ENCODE measurements around the gene COL11A2.

Gene COL11A2

DNA sequence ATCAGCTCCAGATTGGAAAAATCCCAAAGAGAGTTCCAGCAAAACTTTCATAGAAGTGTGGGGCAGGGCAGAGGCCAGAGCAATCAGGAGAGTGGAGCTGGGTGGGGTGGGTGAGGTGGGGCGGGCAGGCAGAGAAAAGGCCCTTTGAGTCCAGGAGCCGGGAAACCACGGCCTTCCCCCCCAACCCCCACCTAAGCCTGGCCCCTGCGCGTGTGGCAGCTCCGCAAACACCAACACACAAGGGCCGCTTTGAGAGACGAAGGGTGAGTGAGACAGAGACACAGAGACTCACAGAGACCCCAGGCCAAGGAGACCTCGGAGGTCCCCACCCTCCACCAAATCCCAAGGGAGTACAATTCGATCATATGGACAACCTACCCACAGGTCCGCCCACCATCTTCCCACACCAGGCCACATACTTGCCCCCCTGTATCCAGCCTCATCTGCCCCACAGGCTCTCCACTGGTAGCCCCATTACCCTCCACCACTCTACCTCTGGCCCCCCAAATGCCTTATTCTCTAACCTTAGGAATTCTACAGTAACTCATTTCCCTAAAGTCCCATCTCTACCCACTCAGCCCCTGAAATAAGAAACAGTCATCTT is 1.7 kb downstream of the COL11A2 start:
- no peak for TF ChIP-seq GATA3 (IDR thresholded peaks at IDR 0.05; ENCODE audit: low read depth, low read length)
- no peak for TF ChIP-seq GATA2 (IDR thresholded peaks at IDR 0.05; ENCODE audit: low read depth, low read length)

DNA sequence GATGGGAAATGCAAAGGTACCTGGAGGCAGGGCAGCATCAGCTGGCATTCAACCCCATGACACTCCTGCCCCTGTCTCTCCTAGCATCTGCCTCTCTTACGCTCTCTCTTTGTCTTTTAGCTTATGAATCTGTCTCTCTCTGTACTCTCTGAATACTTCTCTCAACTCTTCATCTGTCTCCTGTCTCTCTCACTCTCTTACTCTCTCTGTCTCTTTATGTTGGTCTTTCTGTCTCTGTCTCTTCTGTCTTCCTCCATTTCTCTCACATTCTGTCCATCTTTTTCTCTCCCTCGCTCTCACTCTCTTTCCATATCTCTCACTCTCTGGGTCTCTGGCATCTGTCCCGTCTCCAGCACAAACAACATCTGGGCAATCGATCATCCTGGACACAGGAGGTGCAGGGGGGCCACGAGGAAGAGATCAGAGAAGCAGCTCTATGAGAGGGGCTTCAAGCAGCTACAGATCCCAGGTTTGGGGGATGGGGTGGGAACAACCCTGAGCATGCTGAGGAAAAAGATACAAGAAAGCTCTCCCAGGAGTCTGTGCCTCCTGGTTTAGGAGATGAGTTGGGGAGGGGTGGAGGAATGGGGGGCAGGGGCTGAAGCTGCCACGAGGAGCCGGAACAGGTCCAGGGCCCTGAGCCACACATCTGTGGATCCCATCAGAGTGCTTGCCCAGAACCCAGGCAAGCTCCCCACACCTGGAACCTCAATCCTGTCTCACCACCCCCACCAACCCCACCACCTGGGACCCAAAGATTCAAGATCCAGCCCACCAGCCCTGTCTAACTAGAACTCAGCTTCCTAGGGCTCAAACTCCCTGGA is 2.4 kb downstream of the COL11A2 start:
- TF ChIP-seq GATA3 (IDR thresholded peaks at IDR 0.05; ENCODE audit: low read depth, low read length) (no peak), GATA2 (IDR thresholded peaks at IDR 0.05; ENCODE audit: low read depth, low read length) (no peak)

DNA sequence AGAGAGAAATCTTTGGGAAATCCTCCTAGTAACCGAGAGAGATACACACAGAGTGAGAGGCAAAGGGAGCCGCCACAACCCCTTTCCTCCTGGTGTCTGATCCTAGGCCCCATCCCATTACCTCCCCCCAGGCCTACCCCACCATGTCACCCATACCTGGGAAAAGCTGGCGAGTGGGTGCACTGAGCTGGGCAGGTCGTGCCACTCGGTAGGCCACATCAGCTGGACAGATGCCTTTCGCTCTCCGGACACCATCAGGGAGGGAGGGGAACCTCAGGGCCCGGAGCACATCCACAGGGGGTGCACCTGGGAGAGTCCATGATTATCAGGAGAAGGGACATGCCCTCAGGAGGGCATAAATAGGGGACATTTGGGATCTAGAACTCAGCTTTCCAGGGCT is 3.1 kb downstream of the COL11A2 start:
- no peak for TF ChIP-seq GATA2 (IDR thresholded peaks at IDR 0.05; ENCODE audit: low read depth, low read length)
- TF ChIP-seq GATA3 (IDR thresholded peaks at IDR 0.05; ENCODE audit: low read depth, low read length) = no peak

DNA sequence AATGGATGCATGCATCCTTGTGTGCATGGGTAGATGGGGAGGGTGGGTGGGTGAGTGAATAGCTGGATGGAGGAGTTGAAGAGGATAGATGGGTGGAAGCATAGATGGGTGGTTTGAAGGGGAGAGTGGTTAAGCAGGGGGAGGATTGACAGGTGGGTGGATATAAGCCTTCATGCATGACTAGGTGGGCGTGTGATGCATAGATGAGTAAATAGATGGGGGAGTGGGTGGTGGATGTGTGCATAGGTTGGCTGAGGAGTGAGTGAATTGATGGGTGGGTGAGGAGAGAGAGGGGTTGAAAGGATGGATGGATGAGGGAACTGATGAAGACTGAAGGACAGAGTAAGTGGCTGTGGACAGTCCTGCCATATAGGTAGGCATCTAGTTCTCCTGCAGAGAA is 4.5 kb downstream of the COL11A2 start:
- TF ChIP-seq GATA3 (IDR thresholded peaks at IDR 0.05; ENCODE audit: low read depth, low read length) (no peak), GATA2 (IDR thresholded peaks at IDR 0.05; ENCODE audit: low read depth, low read length) (no peak)

DNA sequence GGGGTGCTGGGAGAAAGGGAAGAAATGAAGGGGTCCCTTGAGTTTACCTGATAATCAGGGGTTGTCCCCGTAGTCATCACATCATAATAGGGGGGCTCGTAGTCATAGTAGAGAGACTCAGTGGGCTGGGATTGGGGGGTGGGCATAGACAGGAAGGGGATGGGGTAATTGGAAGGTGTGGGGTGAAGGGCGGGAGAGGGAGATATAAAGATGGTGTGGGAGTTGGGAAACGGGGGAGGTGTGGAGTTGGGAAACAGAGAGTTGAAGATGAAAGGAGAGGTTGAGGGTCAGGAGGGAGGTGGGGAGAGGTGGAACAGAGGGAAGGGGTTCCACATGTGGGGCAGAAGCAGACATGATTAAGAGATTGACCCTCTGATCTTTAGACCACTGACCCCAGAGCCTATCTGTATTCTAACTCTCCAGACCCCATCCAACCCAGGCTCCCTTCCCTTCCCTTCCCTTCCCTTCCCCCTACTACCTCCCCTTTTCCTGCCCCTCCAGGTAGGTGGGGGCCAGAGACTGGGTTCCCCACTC is 6.5 kb downstream of the COL11A2 start:
- TF ChIP-seq GATA3 (IDR thresholded peaks at IDR 0.05; ENCODE audit: low read depth, low read length) = no peak
- TF ChIP-seq GATA2 (IDR thresholded peaks at IDR 0.05; ENCODE audit: low read depth, low read length) = no peak

DNA sequence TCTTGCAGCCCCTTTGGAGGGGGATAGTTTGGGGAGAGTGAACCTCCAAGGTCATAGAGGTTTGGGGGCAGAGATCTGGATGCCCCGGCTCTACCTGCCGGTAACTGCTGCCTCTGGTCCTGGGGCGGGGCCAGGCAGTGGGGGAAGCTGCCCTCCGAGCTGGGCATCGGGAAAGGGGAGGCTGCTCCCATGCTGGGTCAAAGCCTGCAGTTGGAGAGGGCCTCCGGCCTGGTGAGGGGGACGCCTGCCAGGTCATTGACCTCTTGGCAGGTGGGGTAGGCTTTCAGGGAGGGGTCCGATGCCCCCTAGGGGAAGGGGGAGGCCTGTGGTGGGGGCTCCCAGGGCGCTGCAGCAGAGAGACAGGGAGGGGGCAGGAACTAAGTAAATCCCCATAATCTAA is 7.1 kb downstream of the COL11A2 start:
- TF ChIP-seq GATA2 (IDR thresholded peaks at IDR 0.05; ENCODE audit: low read depth, low read length) (no peak), GATA3 (IDR thresholded peaks at IDR 0.05; ENCODE audit: low read depth, low read length) (no peak)

DNA sequence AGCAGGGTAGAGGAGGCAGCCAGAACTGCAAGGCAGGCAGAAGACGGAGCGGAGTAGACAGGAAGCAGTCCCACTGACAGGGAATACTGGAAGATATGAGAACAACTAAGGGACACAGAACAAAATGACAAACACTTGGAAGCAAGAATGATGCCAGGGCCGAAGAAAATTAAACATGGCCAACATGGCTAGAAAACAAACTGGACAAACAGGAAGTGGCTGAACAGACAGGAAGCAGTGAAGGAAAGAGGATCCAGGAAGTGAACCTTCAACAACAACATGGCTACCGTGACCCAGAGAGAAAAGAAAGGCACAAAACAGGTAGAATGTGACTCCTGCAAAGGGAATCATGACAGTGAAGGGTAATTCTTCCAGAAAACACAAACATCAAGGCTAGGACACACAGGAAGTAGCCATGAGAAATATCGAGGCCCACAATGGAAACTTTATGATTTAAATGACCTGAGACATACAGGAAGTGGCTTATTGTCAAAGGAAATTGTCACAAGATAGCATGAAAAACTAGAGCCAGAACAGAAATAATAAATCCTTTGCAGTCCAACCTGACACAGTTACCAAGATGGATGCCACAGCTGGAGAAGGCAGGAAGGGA is 9.1 kb downstream of the COL11A2 start:
- TF ChIP-seq GATA3 (IDR thresholded peaks at IDR 0.05; ENCODE audit: low read depth, low read length) (no peak), GATA2 (IDR thresholded peaks at IDR 0.05; ENCODE audit: low read depth, low read length) (no peak)

DNA sequence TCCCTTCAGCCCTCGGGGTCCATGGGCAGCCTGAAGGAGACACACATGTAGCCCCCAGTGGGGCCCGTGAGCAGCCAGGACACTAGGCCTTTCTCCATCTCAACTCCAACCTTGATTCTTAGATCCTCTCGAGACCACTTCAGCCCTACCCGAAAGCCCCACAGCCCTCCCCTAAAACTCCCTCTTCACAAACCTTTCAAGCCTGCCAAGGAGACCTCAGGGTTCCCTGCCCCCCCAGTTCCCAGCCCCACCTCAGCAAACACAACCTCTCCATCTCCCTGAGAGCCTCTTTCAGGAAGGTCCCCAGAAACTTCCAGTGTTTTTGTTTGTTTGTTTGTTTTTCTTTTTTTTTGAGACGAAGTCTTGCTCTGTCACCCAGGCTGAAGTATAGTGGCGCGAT is 11.1 kb downstream of the COL11A2 start:
- TF ChIP-seq GATA3 (IDR thresholded peaks at IDR 0.05; ENCODE audit: low read depth, low read length) = no peak
- TF ChIP-seq GATA2 (IDR thresholded peaks at IDR 0.05; ENCODE audit: low read depth, low read length) = no peak

DNA sequence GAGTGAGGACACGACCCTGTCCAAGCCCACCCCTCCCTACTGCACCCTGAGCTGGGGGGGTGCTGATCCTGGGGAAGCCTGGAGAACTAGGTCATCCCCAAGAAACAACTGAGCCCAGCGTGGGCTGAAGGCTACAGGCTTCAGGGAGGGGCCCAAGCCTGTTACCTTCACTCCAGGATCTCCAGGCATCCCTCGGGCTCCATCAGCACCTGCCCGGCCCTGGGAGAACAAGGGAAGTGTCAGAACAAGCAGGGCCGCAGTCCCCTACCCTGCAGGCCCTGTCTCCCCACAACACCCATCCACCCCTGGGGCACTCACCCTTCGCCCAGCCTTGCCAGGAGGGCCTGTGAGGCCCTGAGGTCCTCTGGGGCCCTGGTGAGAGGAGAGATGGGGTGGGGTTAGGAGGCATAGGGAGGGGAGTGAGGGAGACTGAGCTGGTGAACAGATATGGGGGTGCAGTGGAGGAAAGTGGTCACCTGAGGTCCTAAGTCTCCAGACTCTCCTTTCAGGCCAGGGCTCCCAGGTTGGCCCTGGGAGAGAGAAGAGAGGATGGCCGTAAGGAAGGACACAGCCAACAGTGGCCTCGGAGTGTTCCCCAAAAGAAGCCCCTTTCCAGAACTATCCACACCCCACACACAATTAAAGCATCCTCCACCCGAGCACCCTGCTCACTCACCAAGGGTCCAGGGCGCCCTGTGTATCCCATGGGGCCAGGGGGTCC is 13.4 kb downstream of the COL11A2 start:
- TF ChIP-seq GATA3 (IDR thresholded peaks at IDR 0.05; ENCODE audit: low read depth, low read length) = no peak
- TF ChIP-seq GATA2 (IDR thresholded peaks at IDR 0.05; ENCODE audit: low read depth, low read length) = no peak

DNA sequence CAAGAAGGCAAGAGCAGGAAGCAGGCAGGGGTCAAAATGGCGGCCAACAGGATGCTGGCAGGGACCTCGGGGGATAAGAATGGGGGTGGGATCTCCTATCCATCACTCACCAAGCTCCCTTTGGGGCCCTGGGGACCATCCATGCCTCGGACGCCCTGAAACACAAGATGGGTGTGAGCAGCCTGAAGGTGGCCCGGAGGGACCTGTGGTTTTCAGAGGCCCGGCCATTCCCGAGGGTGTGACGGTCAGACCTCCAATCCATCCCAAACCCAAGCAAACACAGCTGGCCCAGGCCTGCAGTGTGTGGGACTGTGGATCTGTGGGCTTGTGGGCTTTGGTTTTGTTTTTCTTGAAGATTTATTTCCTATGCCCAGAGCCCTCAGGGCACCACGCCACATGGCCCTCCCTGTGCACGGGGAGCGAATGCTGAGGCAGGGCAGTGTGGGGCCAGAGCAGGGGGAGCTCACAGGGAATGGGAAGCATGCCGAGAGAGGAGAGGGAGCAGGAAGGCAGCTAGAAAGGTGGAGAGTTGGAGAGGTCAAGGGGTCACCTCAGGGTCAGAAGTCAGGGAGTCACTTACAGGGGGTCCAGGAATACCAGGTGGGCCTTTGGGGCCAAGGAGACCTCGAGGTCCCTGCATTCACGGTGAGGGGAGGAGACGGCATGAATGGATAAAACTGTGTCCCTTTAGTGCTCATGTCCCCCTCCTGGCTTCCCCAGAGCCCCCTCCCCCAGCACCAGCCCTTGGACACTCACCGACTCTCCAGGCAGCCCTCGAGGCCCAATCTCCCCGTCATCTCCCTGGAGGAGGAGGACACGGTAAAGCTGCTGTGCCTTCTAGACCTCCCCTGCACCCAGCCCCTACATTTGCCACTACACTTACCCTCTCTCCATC is 14.5 kb downstream of the COL11A2 start:
- TF ChIP-seq GATA2 (IDR thresholded peaks at IDR 0.05; ENCODE audit: low read depth, low read length) (no peak), GATA3 (IDR thresholded peaks at IDR 0.05; ENCODE audit: low read depth, low read length) (no peak)

DNA sequence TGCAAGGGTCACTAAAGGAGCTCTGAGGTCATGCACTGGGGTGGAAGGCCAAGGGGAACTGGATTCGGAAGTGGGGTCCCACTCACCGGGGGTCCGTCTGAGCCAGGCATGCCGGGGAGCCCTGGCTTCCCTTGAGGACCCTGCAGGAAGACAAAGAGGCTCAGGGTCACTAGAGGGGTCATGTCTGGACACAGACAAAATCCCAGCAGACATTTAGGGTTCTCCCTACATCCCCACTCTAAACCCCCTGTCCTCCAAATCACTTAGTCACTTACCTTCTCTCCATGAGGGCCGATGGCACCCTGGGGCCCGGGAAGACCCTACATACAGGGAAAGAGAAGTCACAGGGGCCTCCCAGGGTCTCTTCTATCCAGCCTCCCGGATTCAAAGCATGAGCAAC is 15.4 kb downstream of the COL11A2 start:
- TF ChIP-seq GATA2 (IDR thresholded peaks at IDR 0.05; ENCODE audit: low read depth, low read length) = no peak
- TF ChIP-seq GATA3 (IDR thresholded peaks at IDR 0.05; ENCODE audit: low read depth, low read length) = no peak

DNA sequence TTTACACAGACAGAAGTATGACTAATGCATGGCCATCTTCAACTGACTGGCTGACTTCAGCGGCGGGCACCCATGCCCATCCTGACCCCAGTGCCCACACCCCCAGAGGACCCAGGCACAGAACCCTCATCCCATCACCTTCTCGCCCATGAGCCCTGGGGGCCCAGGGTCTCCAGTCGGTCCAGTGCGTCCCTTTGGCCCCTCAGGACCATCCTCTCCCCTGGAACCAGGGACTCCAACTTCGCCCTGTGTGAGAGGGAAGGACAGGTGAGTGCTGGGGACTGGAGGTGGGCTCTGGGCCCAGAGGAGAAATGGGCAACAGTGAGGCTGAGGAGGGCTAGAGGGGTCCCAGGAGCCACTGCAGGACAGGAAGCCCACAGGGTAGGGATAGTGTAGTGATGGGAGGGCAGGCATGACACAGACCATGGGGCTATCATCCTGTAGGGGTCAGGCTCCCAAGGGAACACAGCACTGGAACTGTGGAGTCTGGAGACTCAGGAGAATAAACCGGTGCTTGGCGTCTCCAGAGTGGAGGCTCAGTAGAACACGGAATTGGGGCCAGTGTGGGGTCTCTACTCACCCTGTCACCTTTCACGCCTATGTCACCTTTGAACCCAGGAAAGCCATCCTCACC is 16.7 kb downstream of the COL11A2 start:
- no peak for TF ChIP-seq GATA3 (IDR thresholded peaks at IDR 0.05; ENCODE audit: low read depth, low read length)
- no peak for TF ChIP-seq GATA2 (IDR thresholded peaks at IDR 0.05; ENCODE audit: low read depth, low read length)

DNA sequence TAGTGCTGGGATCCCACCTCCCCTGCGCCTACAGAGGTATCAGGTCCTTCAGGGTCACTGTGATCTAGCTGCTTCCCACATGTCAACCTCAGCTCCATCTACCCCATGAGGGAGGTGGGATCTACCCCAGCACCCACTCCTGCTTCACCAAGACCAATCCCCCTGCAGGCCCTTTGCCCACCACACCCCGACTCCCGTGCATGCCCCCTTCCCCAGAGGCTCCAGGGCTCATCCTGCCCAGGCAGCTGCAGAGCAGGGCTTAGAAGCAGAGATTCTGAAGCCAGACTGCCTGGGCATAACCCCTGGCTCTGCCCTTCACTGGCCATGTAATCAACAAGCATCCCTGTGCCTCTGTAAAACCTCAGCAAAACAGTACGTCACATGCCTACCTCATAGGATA is 17.5 kb downstream of the COL11A2 start:
- TF ChIP-seq GATA2 (IDR thresholded peaks at IDR 0.05; ENCODE audit: low read depth, low read length) (no peak), GATA3 (IDR thresholded peaks at IDR 0.05; ENCODE audit: low read depth, low read length) (no peak)
